CD4-positive, CD25-positive, alpha-beta regulatory T cell (primary cell): ENCODE data around the gene SHC1. TPM values are rescaled to one million over a fixed set of nuclear protein-coding genes. Genes with fewer than 3 reads are reported as not detected.

Experiments used
- ATAC-seq, 2 donors: fragments of 150-1000 bp; cut with Tn5 transposase; one replicate each; pipeline ENCODE4 v1.10.0; 2021; ENCODE audit warnings: low read depth in 2 of 2, moderate number of reproducible peaks in 2 of 2, moderate library complexity in 1 of 2
- DNase-seq, 3 donors: peaks; one replicate each; pipeline versions ENCODE4 v3.0.0 to v3.0.0-alpha.2; 2012 to 2022; ENCODE audit warnings: mixed read lengths in 1 of 3
- H3K27ac ChIP-seq: one replicate; pipeline ENCODE4 v1.7.0; 2013; ENCODE audit warnings: mild to moderate bottlenecking, low read length; ENCODE audit not compliant: insufficient read depth, poor library complexity, severe bottlenecking
- H3K27me3 ChIP-seq: one replicate; pipeline ENCODE4 v1.7.0; 2013; ENCODE audit warnings: low read length; ENCODE audit not compliant: control insufficient read depth, insufficient read depth
- H3K36me3 ChIP-seq: one replicate; pipeline ENCODE4 v1.7.0; 2013; ENCODE audit warnings: mild to moderate bottlenecking, low read length, moderate library complexity; ENCODE audit not compliant: control insufficient read depth, insufficient read depth
- H3K4me1 ChIP-seq: 2 replicates; pipeline ENCODE4 v1.7.0; 2013; ENCODE audit warnings: mild to moderate bottlenecking, low read length; ENCODE audit not compliant: insufficient read depth, control insufficient read depth, poor library complexity, severe bottlenecking
- H3K4me3 ChIP-seq: one replicate; pipeline ENCODE4 v1.7.0; 2013; ENCODE audit warnings: low read depth, mild to moderate bottlenecking, low read length, moderate library complexity
- H3K9me3 ChIP-seq, 2 experiments: 1 replicate in 1 of 2; 2 replicates in 1 of 2; pipeline ENCODE4 v1.7.0; 2013; ENCODE audit warnings: low read length in 2 of 2, mild to moderate bottlenecking in 1 of 2, moderate library complexity in 1 of 2; ENCODE audit not compliant: control insufficient read depth in 2 of 2
- H3K27ac Mint-ChIP-seq, 3 donors: one replicate each; pipeline ENCODE4 v1.8.0; 2020 to 2022; ENCODE audit warnings: mild to moderate bottlenecking in 3 of 3, mixed read lengths in 3 of 3, moderate library complexity in 2 of 3
- H3K27me3 Mint-ChIP-seq: one replicate; pipeline ENCODE4 v1.8.0; 2022; ENCODE audit warnings: mild to moderate bottlenecking, mixed read lengths
- H3K36me3 Mint-ChIP-seq: one replicate; pipeline ENCODE4 v1.8.0; 2020; ENCODE audit warnings: mixed read lengths
- H3K4me1 Mint-ChIP-seq, 4 donors: one replicate each; pipeline ENCODE4 v1.8.0; 2020 to 2022; ENCODE audit warnings: mixed read lengths in 4 of 4, mild to moderate bottlenecking in 1 of 4
- H3K4me3 Mint-ChIP-seq, 4 donors: one replicate each; pipeline ENCODE4 v1.8.0; 2020 to 2022; ENCODE audit warnings: mild to moderate bottlenecking in 4 of 4, mixed read lengths in 4 of 4, moderate library complexity in 3 of 4
- H3K9me3 Mint-ChIP-seq, 7 donors: one replicate each; pipeline ENCODE4 v1.8.0; 2020 to 2022; ENCODE audit warnings: mixed read lengths in 7 of 7, mild to moderate bottlenecking in 3 of 7, moderate library complexity in 2 of 7
- polyA plus RNA-seq, 4 donors: library from polyadenylated mRNA; unstranded; fragments of 300-500 nt; fragmentation: Illumina TruSeq; gene quantifications; one replicate each; pipeline ENCODE4 v1.2.3, GENCODE V29; 2021
- total RNA-seq: library from RNA; stranded (reverse); gene quantifications from one replicate; pipeline ENCODE4 v1.2.3, GENCODE V29; 2022

The SHC1 gene
- total and polyA plus RNA-seq, 5 donors from 2014 or later = 27.0 to 71.3 (median 31.6) TPM

- peaks cover 6% of the 10 kb centered on the region for H3K27me3 Mint-ChIP-seq
- H3K4me3 Mint-ChIP-seq = peak overlapping the region in 1 of 4 donors; percentile 98
- Histone ChIP-seq H3K4me3 (no peak overlapping the region), H3K9me3 (no peaks in the 10 kb centered on the region), H3K27ac (peak overlapping the region; percentile 23), H3K4me1 (peaks cover 63% of the 10 kb centered on the region), H3K36me3 (peaks cover 30% of the 10 kb centered on the region), H3K27me3 (no peaks in the 10 kb centered on the region)
- ATAC-seq (no peak), DNase-seq (no peak)
- peaks cover 13% of the 10 kb centered on the region for H3K36me3 Mint-ChIP-seq
- peaks cover 0 to 4% (median 0%) of the 10 kb centered on the region in 7 donors for H3K9me3 Mint-ChIP-seq
- H3K27ac Mint-ChIP-seq = peak overlapping the region in 2 of 3 donors; percentile 71 to 96
- H3K4me1 Mint-ChIP-seq = peaks cover 6 to 72% (median 36%) of the 10 kb centered on the region in 4 donors
Measured at GRCh38 chr1:154959426-154959780, 11.1 kb downstream of the SHC1 start.

DNA sequence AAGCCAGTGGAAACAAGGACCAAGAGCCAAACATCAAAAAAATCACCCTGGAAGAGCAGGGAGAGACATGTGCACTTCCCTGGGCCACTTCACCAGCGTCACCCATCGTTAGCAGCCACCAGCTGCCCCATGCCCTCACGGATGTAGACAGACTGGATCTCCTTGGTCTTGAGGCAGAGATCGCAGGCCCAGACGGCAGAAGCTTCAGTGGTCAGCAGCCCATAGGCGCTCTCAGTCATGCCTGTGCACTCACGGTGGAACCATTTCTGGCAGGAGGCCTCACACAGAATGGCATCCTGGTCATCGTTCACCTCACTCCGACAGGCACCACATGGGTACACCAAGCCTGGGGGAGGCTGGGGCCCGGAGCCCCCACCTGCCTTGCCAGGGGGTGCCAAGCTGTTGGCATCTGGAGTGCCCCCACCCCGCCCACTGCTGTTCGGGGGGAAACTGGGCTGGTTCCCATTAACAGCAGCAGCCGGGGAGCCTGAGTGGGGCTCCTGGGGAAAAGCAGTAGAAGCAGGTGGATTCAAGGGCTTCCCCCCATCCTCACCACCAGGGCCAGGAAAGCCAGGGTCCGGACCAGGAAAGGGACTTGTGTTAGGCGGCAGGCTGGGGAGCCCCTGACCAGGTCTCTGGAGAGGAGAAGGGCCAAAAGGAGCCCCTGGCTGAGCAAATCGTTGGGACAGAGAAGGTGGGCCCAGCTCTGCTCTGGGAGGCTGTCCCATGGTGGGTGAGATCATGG lies 11.7 kb downstream of the SHC1 start:
- Mint-ChIP-seq H3K27me3 (peaks cover 6% of the 10 kb centered on the region), H3K4me3 (peak overlapping the region; percentile 33 to 79 (median 56)), H3K27ac (peak overlapping the region; percentile 15 to 56 (median 46)), H3K4me1 (peaks cover 6 to 76% (median 40%) of the 10 kb centered on the region in 4 donors), H3K36me3 (peaks cover 10% of the 10 kb centered on the region), H3K9me3 (peaks cover 0 to 4% (median 0%) of the 10 kb centered on the region in 7 donors)
- no peak overlapping the region for H3K4me3 ChIP-seq
- H3K36me3 ChIP-seq = peaks cover 28% of the 10 kb centered on the region
- H3K27ac ChIP-seq = no peak overlapping the region
- DNase-seq = no peak
- no peak for ATAC-seq
- no peaks in the 10 kb centered on the region for H3K9me3 ChIP-seq
- H3K4me1 ChIP-seq = peaks cover 69% of the 10 kb centered on the region
- no peaks in the 10 kb centered on the region for H3K27me3 ChIP-seq

GRCh38 chr1:154958036-154958435 lies 12.5 kb downstream of the SHC1 start:
- no peaks in the 10 kb centered on the region for H3K9me3 ChIP-seq
- no peaks in the 10 kb centered on the region for H3K27me3 ChIP-seq
- peaks cover 25% of the 10 kb centered on the region for H3K36me3 ChIP-seq
- H3K4me3 ChIP-seq = no peak overlapping the region
- Mint-ChIP-seq H3K27me3 (peaks cover 6% of the 10 kb centered on the region), H3K4me1 (peaks cover 6 to 76% (median 43%) of the 10 kb centered on the region in 4 donors), H3K36me3 (peaks cover 11% of the 10 kb centered on the region), H3K4me3 (peak overlapping the region in 3 of 4 donors; percentile 33 to 79 (median 74)), H3K9me3 (peaks cover 0 to 4% (median 0%) of the 10 kb centered on the region in 7 donors), H3K27ac (peak overlapping the region in 2 of 3 donors; percentile 46 to 99)
- ATAC-seq (no peak), DNase-seq (no peak)
- H3K4me1 ChIP-seq = peaks cover 76% of the 10 kb centered on the region
- H3K27ac ChIP-seq = peak overlapping the region; percentile 5

GRCh38 chr1:154957091-154957657 lies 13.4 kb downstream of the SHC1 start:
- Mint-ChIP-seq H3K36me3 (peaks cover 18% of the 10 kb centered on the region), H3K9me3 (peaks cover 0 to 4% (median 0%) of the 10 kb centered on the region in 7 donors), H3K27me3 (peaks cover 6% of the 10 kb centered on the region), H3K4me1 (peaks cover 6 to 76% (median 43%) of the 10 kb centered on the region in 4 donors), H3K27ac (peak overlapping the region; percentile 71 to 100 (median 99)), H3K4me3 (peak overlapping the region; percentile 18 to 97 (median 55))
- H3K36me3 ChIP-seq = peaks cover 23% of the 10 kb centered on the region
- peaks cover 76% of the 10 kb centered on the region for H3K4me1 ChIP-seq
- DNase-seq (no peak), ATAC-seq (no peak)
- H3K27ac ChIP-seq = peak overlapping the region; percentile 100
- no peak overlapping the region for H3K4me3 ChIP-seq
- H3K27me3 ChIP-seq = no peaks in the 10 kb centered on the region
- H3K9me3 ChIP-seq = no peaks in the 10 kb centered on the region

DNA sequence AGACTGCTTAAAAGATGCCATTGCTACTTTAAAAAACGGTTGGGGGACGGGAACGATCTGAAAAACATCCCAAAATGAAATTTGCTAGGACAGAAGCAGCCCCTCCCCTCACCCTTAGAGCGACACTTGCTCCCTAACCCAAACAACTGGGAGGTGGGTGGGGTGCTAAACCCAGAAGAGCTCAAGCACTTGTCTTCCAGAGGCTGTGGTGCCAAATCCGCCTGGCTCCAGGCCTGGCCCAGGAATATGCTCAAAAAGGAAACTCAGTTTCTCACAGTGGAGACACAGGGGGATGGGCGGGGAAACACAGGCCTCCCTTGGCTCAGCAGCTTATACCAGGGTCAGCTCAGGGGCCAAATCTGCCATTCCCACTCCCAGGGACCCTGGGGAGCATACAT lies 14.0 kb downstream of the SHC1 start:
- Mint-ChIP-seq H3K9me3 (peaks cover 0 to 4% (median 0%) of the 10 kb centered on the region in 7 donors), H3K27ac (peak overlapping the region; percentile 99 to 100 (median 100)), H3K27me3 (peaks cover 6% of the 10 kb centered on the region), H3K36me3 (peaks cover 22% of the 10 kb centered on the region), H3K4me1 (peaks cover 6 to 81% (median 47%) of the 10 kb centered on the region in 4 donors), H3K4me3 (peak overlapping the region; percentile 95 to 98 (median 98))
- ATAC-seq (no peak), DNase-seq (no peak)
- Histone ChIP-seq H3K9me3 (no peaks in the 10 kb centered on the region), H3K27me3 (no peaks in the 10 kb centered on the region), H3K36me3 (peaks cover 25% of the 10 kb centered on the region), H3K4me1 (peaks cover 80% of the 10 kb centered on the region), H3K27ac (peak overlapping the region; percentile 100), H3K4me3 (peak overlapping the region; percentile 91)

DNA sequence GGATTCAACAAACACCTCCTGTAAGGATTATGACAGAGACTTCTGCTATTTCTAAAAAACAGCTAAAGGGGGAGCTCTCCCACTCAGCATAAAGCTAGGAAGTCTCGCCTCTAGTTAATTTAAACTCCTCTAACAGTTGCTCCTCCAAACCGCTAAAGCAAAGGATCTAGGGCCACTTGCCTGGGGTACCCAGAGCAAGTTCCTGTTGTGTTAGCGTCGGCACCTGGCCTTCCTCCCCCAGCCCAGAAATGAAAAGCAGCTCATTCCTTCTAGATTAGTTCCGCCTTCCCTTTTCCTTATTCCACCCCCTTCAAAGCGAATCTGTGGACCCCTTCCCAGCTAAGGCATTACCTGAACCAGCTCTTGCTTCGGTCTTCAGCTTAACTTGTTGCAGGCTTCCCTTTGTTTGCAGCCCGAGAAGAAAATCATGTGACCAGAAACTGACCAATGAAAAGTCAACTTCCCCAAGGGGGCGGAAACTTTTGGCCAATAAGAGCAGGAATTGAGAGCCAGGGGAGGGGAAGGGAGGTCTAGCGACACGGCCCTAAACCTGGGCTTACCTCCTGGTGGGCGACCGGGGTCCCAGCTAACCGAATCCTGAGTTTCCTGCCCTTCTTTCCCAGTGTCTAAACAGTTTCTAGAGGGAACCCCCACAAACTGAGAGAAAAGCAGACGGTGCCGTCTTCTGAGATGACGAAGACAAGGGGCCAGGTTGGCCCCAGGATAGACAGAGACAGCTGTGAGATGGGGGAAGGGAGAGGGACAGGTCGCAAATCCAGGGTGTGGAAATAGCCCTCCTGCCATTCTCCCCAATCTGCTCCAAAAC lies 14.6 kb downstream of the SHC1 start, which contains the start of gene PBXIP1:
Gene PBXIP1 (minus strand): TSS at position 382 of the 826 bp plus-strand sequence. CDS start 2,378 bp downstream, outside the sequence.
- peak; percentile 80 to 95 (median 94) for DNase-seq
- H3K9me3 Mint-ChIP-seq = peaks cover 0 to 4% (median 0%) of the 10 kb centered on the region in 7 donors
- peaks cover 83% of the 10 kb centered on the region for H3K4me1 ChIP-seq
- peak within 1 kb of the TSS; percentile 99 to 100 (median 100) for H3K27ac Mint-ChIP-seq
- peak within 1 kb of the TSS; percentile 100 for H3K27ac ChIP-seq
- peaks cover 6% of the 10 kb centered on the region for H3K27me3 Mint-ChIP-seq
- peaks cover 5 to 84% (median 47%) of the 10 kb centered on the region in 4 donors for H3K4me1 Mint-ChIP-seq
- H3K36me3 ChIP-seq = peaks cover 32% of the 10 kb centered on the region
- no peaks in the 10 kb centered on the region for H3K9me3 ChIP-seq
- peak; percentile 52 for ATAC-seq
- H3K4me3 ChIP-seq = peak within 1 kb of the TSS; percentile 91
- peak within 1 kb of the TSS; percentile 95 to 98 (median 98) for H3K4me3 Mint-ChIP-seq
- peaks cover 20% of the 10 kb centered on the region for H3K36me3 Mint-ChIP-seq
- no peaks in the 10 kb centered on the region for H3K27me3 ChIP-seq

DNA sequence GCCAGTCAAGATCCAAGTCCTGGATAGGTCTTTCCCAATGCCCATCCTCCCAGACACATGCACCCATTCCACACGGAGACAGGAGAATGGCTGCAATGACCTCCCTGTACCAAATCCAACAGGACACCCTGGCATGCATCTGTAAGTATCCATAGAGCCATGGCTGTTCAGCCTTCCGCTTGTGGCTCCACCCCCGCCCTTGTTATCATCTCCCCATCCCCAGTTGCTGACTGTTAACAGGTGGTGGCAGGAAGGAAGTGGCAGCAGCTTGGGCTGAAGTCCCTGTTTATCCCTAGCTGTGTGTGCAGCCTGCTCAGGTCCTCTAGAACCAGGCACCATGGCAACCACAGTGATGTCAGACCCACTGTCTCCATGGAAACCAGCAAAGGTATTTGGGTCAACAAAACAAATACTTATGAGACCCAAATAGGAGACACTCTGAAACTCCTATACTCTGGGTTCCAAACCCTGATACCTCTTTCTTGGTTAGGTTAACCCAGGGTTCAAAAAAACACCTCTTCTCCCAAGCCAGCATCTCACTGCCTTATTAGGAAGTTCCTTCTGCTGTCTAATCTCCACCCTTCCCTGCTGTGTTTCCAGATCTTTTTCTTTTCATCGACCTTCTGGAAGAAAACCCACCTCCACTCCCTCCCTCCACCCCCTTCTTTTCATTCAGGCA lies 15.4 kb downstream of the SHC1 start:
- no peaks in the 10 kb centered on the region for H3K27me3 ChIP-seq
- peaks cover 83% of the 10 kb centered on the region for H3K4me1 ChIP-seq
- peak; percentile 95 to 98 (median 96) for DNase-seq
- H3K27me3 Mint-ChIP-seq = peaks cover 6% of the 10 kb centered on the region
- peaks cover 0 to 84% (median 48%) of the 10 kb centered on the region in 4 donors for H3K4me1 Mint-ChIP-seq
- H3K9me3 ChIP-seq = no peaks in the 10 kb centered on the region
- H3K36me3 Mint-ChIP-seq = peaks cover 26% of the 10 kb centered on the region
- peak overlapping the region; percentile 95 to 98 (median 98) for H3K4me3 Mint-ChIP-seq
- peak overlapping the region; percentile 91 for H3K4me3 ChIP-seq
- ATAC-seq = peak; percentile 90 to 91
- peaks cover 39% of the 10 kb centered on the region for H3K36me3 ChIP-seq
- peak overlapping the region; percentile 99 to 100 (median 100) for H3K27ac Mint-ChIP-seq
- peak overlapping the region; percentile 100 for H3K27ac ChIP-seq
- H3K9me3 Mint-ChIP-seq = peaks cover 0 to 4% (median 0%) of the 10 kb centered on the region in 7 donors
